OCI-LY3 (cell line): ENCODE data around the gene KBTBD13.
"Not testable (repeated sequence)": the region's sequence is repeated elsewhere in the genome, so short reads cannot be mapped to it uniquely, and the experiment has no call there.

Experiments
- H2AFZ ChIP-seq: fragments of 200-600, 300-600 bp; shearing (Covaris generic); 2 replicates; pipeline ENCODE4 v1.6.0; 2014; ENCODE audit warnings: antibody characterized with exemption, low read depth, low read length
- H3K27ac ChIP-seq: fragments of 200-600, 300-600 bp; sonication (generic); 2 replicates; pipeline ENCODE4 v1.5.1; 2014; ENCODE audit warnings: mild to moderate bottlenecking, low read length, moderate library complexity, mixed read lengths
- H3K27me3 ChIP-seq: fragments of 200-600, 300-600 bp; sonication (generic); 2 replicates; pipeline ENCODE4 v1.6.1; 2014; ENCODE audit warnings: low read depth, low read length, mixed read lengths
- H3K36me3 ChIP-seq: fragments of 200-600, 300-600 bp; sonication (generic); replicated peaks from 2 replicates; pipeline ENCODE3; 2014; ENCODE audit warnings: low read depth, low read length, mixed read lengths
- H3K4me1 ChIP-seq: fragments of 300-600, 200-600 bp; sonication (generic); 2 replicates; pipeline ENCODE4 v1.6.1; 2014; ENCODE audit warnings: low read length, mixed read lengths
- H3K4me2 ChIP-seq: fragments of 200-600, 300-600 bp; sonication (generic); 2 replicates; pipeline ENCODE4 v1.6.1; 2014; ENCODE audit warnings: low read length, mixed read lengths
- H3K4me3 ChIP-seq: fragments of 300-600, 200-600 bp; sonication (generic); 2 replicates; pipeline ENCODE4 v1.5.1; 2014; ENCODE audit warnings: antibody characterized with exemption, mild to moderate bottlenecking, low read length, moderate library complexity
- H3K79me2 ChIP-seq: fragments of 300-600, 200-600 bp; shearing (Covaris generic); 2 replicates; pipeline ENCODE4 v1.6.1; 2014; ENCODE audit warnings: mild to moderate bottlenecking, low read length, mixed read lengths
- H3K9ac ChIP-seq: fragments of 300-600, 200-600 bp; shearing (Covaris generic); 2 replicates; pipeline ENCODE4 v1.6.0; 2014; ENCODE audit warnings: mild to moderate bottlenecking, low read length, moderate library complexity
- H3K9me3 ChIP-seq: fragments of 200-600, 300-600 bp; shearing (Covaris generic); 2 replicates; pipeline ENCODE4 v1.6.1; 2014; ENCODE audit warnings: low read length, mixed read lengths; ENCODE audit not compliant: insufficient read depth
- H4K20me1 ChIP-seq: fragments of 200-600, 300-600 bp; sonication (generic); 2 replicates; pipeline ENCODE4 v1.6.1; 2016; ENCODE audit warnings: low read length, mixed read lengths; ENCODE audit not compliant: insufficient read depth
- CTCF ChIP-seq: fragments of 200-600, 300-600 bp; sonication (generic); IDR thresholded peaks from 2 replicates; pipeline ENCODE4 v1.5.1; 2014; ENCODE audit warnings: antibody characterized with exemption, low read length, low read depth
- EZH2phosphoT487 ChIP-seq: fragments of 200-600 bp; shearing (Covaris generic); IDR thresholded peaks from 2 replicates; pipeline ENCODE4 v1.6.1; 2018; ENCODE audit warnings: antibody characterized with exemption, mixed run types, low read depth

KBTBD13 gene

GRCh38 chr15:65095747-65096104, 19.2 kb downstream of the KBTBD13 start:
- H3K27me3 ChIP-seq, result no peaks in the 10 kb centered on the region
- peaks cover 15% of the 10 kb centered on the region for H3K36me3 ChIP-seq
- H3K9ac ChIP-seq, result no peak overlapping the region
- no peaks in the 10 kb centered on the region for H4K20me1 ChIP-seq
- no peak overlapping the region for H3K4me2 ChIP-seq
- no peaks in the 10 kb centered on the region for H3K9me3 ChIP-seq
- H3K79me2 ChIP-seq, result no peaks in the 10 kb centered on the region
- H2AFZ ChIP-seq, result no peak overlapping the region
- no peak for TF ChIP-seq CTCF
- no peak for TF ChIP-seq EZH2phosphoT487
- no peak overlapping the region for H3K4me3 ChIP-seq
- H3K27ac ChIP-seq, result no peak overlapping the region
- no peaks in the 10 kb centered on the region for H3K4me1 ChIP-seq

GRCh38 chr15:65096481-65097385, 20.2 kb downstream of the KBTBD13 start:
- Histone ChIP-seq H3K4me1 (no peaks in the 10 kb centered on the region), H3K4me2 (no peak overlapping the region), H3K9ac (no peak overlapping the region), H3K36me3 (peaks cover 16% of the 10 kb centered on the region), H4K20me1 (no peaks in the 10 kb centered on the region), H3K79me2 (no peaks in the 10 kb centered on the region), H2AFZ (no peak overlapping the region), H3K4me3 (no peak overlapping the region), H3K9me3 (no peaks in the 10 kb centered on the region), H3K27ac (no peak overlapping the region), H3K27me3 (no peaks in the 10 kb centered on the region)
- TF ChIP-seq EZH2phosphoT487 (no peak), CTCF (no peak)

- Histone ChIP-seq H3K9ac (no peak overlapping the region), H3K27ac (no peak overlapping the region), H2AFZ (no peak overlapping the region), H3K9me3 (no peaks in the 10 kb centered on the region), H3K36me3 (peaks cover 16% of the 10 kb centered on the region), H4K20me1 (no peaks in the 10 kb centered on the region), H3K4me1 (no peaks in the 10 kb centered on the region), H3K27me3 (no peaks in the 10 kb centered on the region), H3K79me2 (no peaks in the 10 kb centered on the region), H3K4me2 (no peak overlapping the region), H3K4me3 (no peak overlapping the region)
- no peak for TF ChIP-seq EZH2phosphoT487
- no peak for TF ChIP-seq CTCF
Observed at GRCh38 chr15:65097651-65098263, 21.2 kb downstream of the KBTBD13 start.

GRCh38 chr15:65099336-65099735, 22.8 kb downstream of the KBTBD13 start:
- H3K4me2 ChIP-seq, result no peak overlapping the region
- no peak overlapping the region for H3K4me3 ChIP-seq
- no peaks in the 10 kb centered on the region for H4K20me1 ChIP-seq
- TF ChIP-seq EZH2phosphoT487 (no peak), CTCF (no peak)
- H3K27me3 ChIP-seq, result no peaks in the 10 kb centered on the region
- H3K4me1 ChIP-seq, result no peaks in the 10 kb centered on the region
- no peak overlapping the region for H2AFZ ChIP-seq
- no peaks in the 10 kb centered on the region for H3K79me2 ChIP-seq
- no peak overlapping the region for H3K27ac ChIP-seq
- no peaks in the 10 kb centered on the region for H3K9me3 ChIP-seq
- peaks cover 16% of the 10 kb centered on the region for H3K36me3 ChIP-seq
- no peak overlapping the region for H3K9ac ChIP-seq

GRCh38 chr15:65099801-65100200, 23.3 kb downstream of the KBTBD13 start:
- not testable (repeated sequence) for H3K27ac ChIP-seq
- H3K36me3 ChIP-seq, result peaks cover 16% of the 10 kb centered on the region

More at GRCh38 chr15:65099801-65100200, 23.3 kb downstream of the KBTBD13 start:
- H2AFZ ChIP-seq, H4K20me1 ChIP-seq, H3K4me1 ChIP-seq, H3K27me3 ChIP-seq, H3K4me3 ChIP-seq, H3K9me3 ChIP-seq, H3K4me2 ChIP-seq, H3K79me2 ChIP-seq, H3K9ac ChIP-seq: not testable (repeated sequence)
